Measurements from ENCODE around the gene TMEM200A. TPM values are rescaled to one million over a fixed set of nuclear protein-coding genes. Genes with fewer than 3 reads are reported as not detected.

TMEM200A gene
- total RNA-seq, 1 donor from 2014 or later: 25.4 TPM

- Mint-ChIP-seq H3K36me3 (ENCODE audit: unreplicated experiment) (no peaks in the 10 kb centered on the region), H3K4me3 (ENCODE audit: unreplicated experiment) (no peak overlapping the region), H3K9me3 (ENCODE audit: unreplicated experiment) (no peaks in the 10 kb centered on the region)
These were observed 59.7 kb downstream of the TMEM200A start for GRCh38 chr6:130425537-130425936.

GRCh38 chr6:130426066-130426721, 60.4 kb downstream of the TMEM200A start:
- Mint-ChIP-seq H3K4me1 (ENCODE audit: low read depth, unreplicated experiment) (peaks cover 13% of the 10 kb centered on the region), H3K27ac (ENCODE audit: unreplicated experiment) (no peak overlapping the region), H3K36me3 (ENCODE audit: unreplicated experiment) (no peaks in the 10 kb centered on the region), H3K4me3 (ENCODE audit: unreplicated experiment) (no peak overlapping the region), H3K9me3 (ENCODE audit: unreplicated experiment) (no peaks in the 10 kb centered on the region), H3K27me3 (ENCODE audit: unreplicated experiment) (peaks cover 2% of the 10 kb centered on the region)
- no peak for DNase-seq
- TF ChIP-seq CTCF (IDR thresholded peaks at IDR 0.05; ENCODE audit: partially characterized antibody, unreplicated experiment): no peak

More at GRCh38 chr6:130425537-130425936, 59.7 kb downstream of the TMEM200A start:
- Mint-ChIP-seq H3K27ac (ENCODE audit: unreplicated experiment) (no peak overlapping the region), H3K27me3 (ENCODE audit: unreplicated experiment) (peaks cover 2% of the 10 kb centered on the region), H3K4me1 (ENCODE audit: low read depth, unreplicated experiment) (peaks cover 13% of the 10 kb centered on the region)
- no peak for TF ChIP-seq CTCF (IDR thresholded peaks at IDR 0.05; ENCODE audit: partially characterized antibody, unreplicated experiment)
- no peak for DNase-seq

- Mint-ChIP-seq H3K36me3 (ENCODE audit: unreplicated experiment) (no peaks in the 10 kb centered on the region), H3K4me1 (ENCODE audit: low read depth, unreplicated experiment) (peaks cover 1% of the 10 kb centered on the region), H3K9me3 (ENCODE audit: unreplicated experiment) (no peaks in the 10 kb centered on the region), H3K27me3 (ENCODE audit: unreplicated experiment) (no peaks in the 10 kb centered on the region), H3K27ac (ENCODE audit: unreplicated experiment) (no peak overlapping the region), H3K4me3 (ENCODE audit: unreplicated experiment) (no peak overlapping the region)
- no peak for TF ChIP-seq CTCF (IDR thresholded peaks at IDR 0.05; ENCODE audit: partially characterized antibody, unreplicated experiment)
- no peak for DNase-seq
These were observed 65.6 kb downstream of the TMEM200A start for GRCh38 chr6:130431346-130431852.

GRCh38 chr6:130432838-130433237, 67.0 kb downstream of the TMEM200A start:
- H3K4me3 Mint-ChIP-seq (ENCODE audit: unreplicated experiment): no peak overlapping the region
- no peaks in the 10 kb centered on the region for H3K27me3 Mint-ChIP-seq (ENCODE audit: unreplicated experiment)
- H3K9me3 Mint-ChIP-seq (ENCODE audit: unreplicated experiment): no peaks in the 10 kb centered on the region
- H3K27ac Mint-ChIP-seq (ENCODE audit: unreplicated experiment): no peak overlapping the region
- H3K36me3 Mint-ChIP-seq (ENCODE audit: unreplicated experiment): no peaks in the 10 kb centered on the region
- no peak for DNase-seq
- H3K4me1 Mint-ChIP-seq (ENCODE audit: low read depth, unreplicated experiment): peaks cover 1% of the 10 kb centered on the region
- no peak for TF ChIP-seq CTCF (IDR thresholded peaks at IDR 0.05; ENCODE audit: partially characterized antibody, unreplicated experiment)

- Mint-ChIP-seq H3K4me3 (ENCODE audit: unreplicated experiment) (no peak overlapping the region), H3K27me3 (ENCODE audit: unreplicated experiment) (no peaks in the 10 kb centered on the region), H3K9me3 (ENCODE audit: unreplicated experiment) (no peaks in the 10 kb centered on the region), H3K36me3 (ENCODE audit: unreplicated experiment) (no peaks in the 10 kb centered on the region), H3K27ac (ENCODE audit: unreplicated experiment) (no peak overlapping the region), H3K4me1 (ENCODE audit: low read depth, unreplicated experiment) (peaks cover 1% of the 10 kb centered on the region)
- DNase-seq: no peak
- no peak for TF ChIP-seq CTCF (IDR thresholded peaks at IDR 0.05; ENCODE audit: partially characterized antibody, unreplicated experiment)
These were observed 68.5 kb downstream of the TMEM200A start for GRCh38 chr6:130434174-130434873.

All from glutamatergic neuron (in vitro differentiated cells).